ENCODE results near the gene TRIM41.

TRIM41 gene

DNA sequence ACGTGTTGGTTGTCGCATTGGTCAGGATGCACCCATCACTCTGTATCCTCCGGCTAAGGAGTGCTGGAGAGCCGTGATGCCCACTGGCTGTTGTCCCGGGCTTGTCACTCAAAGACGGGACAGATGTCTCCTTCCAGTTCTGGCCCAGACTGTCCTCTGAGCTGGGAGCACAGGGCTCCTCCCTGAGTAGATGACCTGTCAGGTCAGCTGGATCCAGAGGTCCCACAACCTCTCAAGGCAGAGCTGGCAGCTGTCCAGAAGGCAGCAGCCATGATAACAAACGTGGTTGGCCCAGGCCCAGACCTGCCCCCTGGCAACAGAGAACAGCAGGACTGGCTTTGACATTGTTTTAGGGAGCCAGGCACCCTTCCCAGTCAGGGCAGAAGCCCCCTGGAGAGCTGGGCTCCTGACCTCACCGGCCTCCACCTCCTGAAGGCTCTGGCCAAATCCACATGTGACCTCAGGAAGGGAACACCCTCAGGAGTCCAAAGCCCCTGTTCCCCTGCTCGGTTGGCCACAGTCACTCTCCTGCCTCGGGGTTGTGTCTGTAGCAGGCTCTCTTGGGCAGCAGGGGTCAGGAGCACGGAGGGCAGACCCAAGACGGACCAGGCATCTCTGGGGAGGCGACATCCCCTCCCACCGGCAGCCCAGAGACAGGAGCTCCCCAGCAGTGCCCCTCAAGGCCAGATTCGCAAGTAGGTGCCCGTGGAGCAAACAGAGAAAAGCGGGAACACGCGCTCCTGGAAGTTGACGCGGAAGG is 28.4 kb upstream of the TRIM41 start:
- no peak for TF ChIP-seq SPI1 (IDR thresholded peaks at IDR 0.05; ENCODE audit: borderline replicate concordance, low read depth)
- TF ChIP-seq, protein P1, sequence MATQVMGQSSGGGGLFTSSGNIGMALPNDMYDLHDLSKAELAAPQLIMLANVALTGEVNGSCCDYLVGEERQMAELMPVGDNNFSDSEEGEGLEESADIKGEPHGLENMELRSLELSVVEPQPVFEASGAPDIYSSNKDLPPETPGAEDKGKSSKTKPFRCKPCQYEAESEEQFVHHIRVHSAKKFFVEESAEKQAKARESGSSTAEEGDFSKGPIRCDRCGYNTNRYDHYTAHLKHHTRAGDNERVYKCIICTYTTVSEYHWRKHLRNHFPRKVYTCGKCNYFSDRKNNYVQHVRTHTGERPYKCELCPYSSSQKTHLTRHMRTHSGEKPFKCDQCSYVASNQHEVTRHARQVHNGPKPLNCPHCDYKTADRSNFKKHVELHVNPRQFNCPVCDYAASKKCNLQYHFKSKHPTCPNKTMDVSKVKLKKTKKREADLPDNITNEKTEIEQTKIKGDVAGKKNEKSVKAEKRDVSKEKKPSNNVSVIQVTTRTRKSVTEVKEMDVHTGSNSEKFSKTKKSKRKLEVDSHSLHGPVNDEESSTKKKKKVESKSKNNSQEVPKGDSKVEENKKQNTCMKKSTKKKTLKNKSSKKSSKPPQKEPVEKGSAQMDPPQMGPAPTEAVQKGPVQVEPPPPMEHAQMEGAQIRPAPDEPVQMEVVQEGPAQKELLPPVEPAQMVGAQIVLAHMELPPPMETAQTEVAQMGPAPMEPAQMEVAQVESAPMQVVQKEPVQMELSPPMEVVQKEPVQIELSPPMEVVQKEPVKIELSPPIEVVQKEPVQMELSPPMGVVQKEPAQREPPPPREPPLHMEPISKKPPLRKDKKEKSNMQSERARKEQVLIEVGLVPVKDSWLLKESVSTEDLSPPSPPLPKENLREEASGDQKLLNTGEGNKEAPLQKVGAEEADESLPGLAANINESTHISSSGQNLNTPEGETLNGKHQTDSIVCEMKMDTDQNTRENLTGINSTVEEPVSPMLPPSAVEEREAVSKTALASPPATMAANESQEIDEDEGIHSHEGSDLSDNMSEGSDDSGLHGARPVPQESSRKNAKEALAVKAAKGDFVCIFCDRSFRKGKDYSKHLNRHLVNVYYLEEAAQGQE (IDR thresholded peaks at IDR 0.05; ENCODE audit: insufficient replicate concordance, low read depth), result no peak
- TF ChIP-seq, protein P2, sequence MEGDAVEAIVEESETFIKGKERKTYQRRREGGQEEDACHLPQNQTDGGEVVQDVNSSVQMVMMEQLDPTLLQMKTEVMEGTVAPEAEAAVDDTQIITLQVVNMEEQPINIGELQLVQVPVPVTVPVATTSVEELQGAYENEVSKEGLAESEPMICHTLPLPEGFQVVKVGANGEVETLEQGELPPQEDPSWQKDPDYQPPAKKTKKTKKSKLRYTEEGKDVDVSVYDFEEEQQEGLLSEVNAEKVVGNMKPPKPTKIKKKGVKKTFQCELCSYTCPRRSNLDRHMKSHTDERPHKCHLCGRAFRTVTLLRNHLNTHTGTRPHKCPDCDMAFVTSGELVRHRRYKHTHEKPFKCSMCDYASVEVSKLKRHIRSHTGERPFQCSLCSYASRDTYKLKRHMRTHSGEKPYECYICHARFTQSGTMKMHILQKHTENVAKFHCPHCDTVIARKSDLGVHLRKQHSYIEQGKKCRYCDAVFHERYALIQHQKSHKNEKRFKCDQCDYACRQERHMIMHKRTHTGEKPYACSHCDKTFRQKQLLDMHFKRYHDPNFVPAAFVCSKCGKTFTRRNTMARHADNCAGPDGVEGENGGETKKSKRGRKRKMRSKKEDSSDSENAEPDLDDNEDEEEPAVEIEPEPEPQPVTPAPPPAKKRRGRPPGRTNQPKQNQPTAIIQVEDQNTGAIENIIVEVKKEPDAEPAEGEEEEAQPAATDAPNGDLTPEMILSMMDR (IDR thresholded peaks at IDR 0.05; ENCODE audit: insufficient read depth, low read length), result no peak
- no peak for TF ChIP-seq GABPA (IDR thresholded peaks at IDR 0.05; ENCODE audit: low read depth)
- TF ChIP-seq POLR2AphosphoS5 (IDR thresholded peaks at IDR 0.05; ENCODE audit: low read depth), result no peak
- Histone ChIP-seq H3K27me3 (ENCODE audit: insufficient read depth, poor library complexity, severe bottlenecking) (no peaks in the 10 kb centered on the region), H3K27ac (replicated peaks) (no peak overlapping the region), H3K4me3 (replicated peaks; ENCODE audit: insufficient read depth, low read length) (no peak overlapping the region)
- DNase-seq (ENCODE audit: low read depth in 1 of 2, low spot score in 1 of 2), result no peak

DNA sequence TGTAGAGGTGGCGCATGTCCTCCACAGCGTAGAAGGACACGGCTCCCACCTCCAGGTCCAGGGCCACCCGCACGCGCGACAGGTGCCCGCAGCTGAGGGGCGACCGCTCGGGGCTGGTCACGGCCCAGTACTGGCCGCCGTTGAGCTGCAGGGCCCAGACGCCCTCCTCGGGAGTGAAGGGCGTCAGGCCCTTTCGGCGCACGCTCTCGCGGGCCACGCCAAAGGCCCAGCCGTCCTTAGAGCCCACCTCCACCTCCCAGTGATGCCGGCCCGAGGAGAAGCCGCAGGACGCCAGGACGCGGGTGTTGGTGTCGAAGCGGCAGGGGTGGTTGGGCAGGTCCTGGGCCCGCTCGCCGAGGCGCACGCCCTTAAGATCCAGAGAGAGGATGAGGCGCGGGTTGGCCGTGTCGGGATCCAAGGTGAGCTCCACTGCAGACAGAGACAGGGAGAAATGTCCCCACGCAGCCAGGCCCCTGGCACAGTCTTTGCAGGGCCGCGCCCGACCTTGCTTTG is 27.8 kb upstream of the TRIM41 start:
- H3K27ac ChIP-seq (replicated peaks), result no peak overlapping the region
- no peak overlapping the region for H3K4me3 ChIP-seq (replicated peaks; ENCODE audit: insufficient read depth, low read length)
- no peaks in the 10 kb centered on the region for H3K27me3 ChIP-seq (ENCODE audit: insufficient read depth, poor library complexity, severe bottlenecking)
- DNase-seq (ENCODE audit: low read depth in 1 of 2, low spot score in 1 of 2), result no peak
- TF ChIP-seq, protein P1 (IDR thresholded peaks at IDR 0.05; ENCODE audit: insufficient replicate concordance, low read depth), result no peak
- TF ChIP-seq, protein P2 (IDR thresholded peaks at IDR 0.05; ENCODE audit: insufficient read depth, low read length), result no peak
- TF ChIP-seq GABPA (IDR thresholded peaks at IDR 0.05; ENCODE audit: low read depth) (no peak), SPI1 (IDR thresholded peaks at IDR 0.05; ENCODE audit: borderline replicate concordance, low read depth) (no peak), POLR2AphosphoS5 (IDR thresholded peaks at IDR 0.05; ENCODE audit: low read depth) (no peak)

DNA sequence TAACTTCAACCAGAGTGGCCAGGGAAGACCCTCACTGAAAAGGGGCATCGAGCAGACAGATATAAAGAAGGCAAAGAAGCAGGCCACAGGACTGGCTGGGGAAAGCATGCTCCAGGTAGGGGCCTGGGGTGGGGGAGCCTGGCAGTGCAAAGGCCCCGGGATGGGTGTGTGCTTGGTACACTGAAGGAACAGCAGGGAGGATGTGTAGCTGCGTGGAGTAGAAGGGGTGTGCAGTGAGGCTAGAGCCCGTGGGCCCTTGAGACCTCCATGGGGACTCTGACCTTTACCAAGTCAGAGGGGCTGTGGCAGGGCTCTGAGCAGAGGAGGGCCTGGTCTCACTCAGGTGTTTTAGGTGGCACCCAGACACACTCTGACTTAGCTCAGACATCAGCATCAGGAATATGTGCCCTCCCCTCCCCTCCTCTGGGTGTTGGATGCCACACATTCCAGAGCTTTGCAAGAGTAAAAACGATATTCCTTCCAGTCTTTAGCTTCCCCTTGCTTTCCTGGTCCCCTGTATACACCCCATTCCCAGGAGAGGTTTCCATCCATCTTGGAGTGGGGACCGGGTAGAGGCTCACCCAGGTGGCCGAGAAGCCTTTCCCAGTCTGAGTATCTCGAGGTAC is 25.6 kb upstream of the TRIM41 start:
- no peaks in the 10 kb centered on the region for H3K27me3 ChIP-seq (ENCODE audit: insufficient read depth, poor library complexity, severe bottlenecking)
- TF ChIP-seq, protein P2 (IDR thresholded peaks at IDR 0.05; ENCODE audit: insufficient read depth, low read length), result no peak
- TF ChIP-seq SPI1 (IDR thresholded peaks at IDR 0.05; ENCODE audit: borderline replicate concordance, low read depth), result no peak
- no peak overlapping the region for H3K27ac ChIP-seq (replicated peaks)
- no peak overlapping the region for H3K4me3 ChIP-seq (replicated peaks; ENCODE audit: insufficient read depth, low read length)
- no peak for DNase-seq (ENCODE audit: low read depth in 1 of 2, low spot score in 1 of 2)
